Measurements from ENCODE around the gene COL15A1.

GRCh38 chr9:99013550-99013949 is 69.8 kb downstream of the COL15A1 start:
- TF ChIP-seq CTCF (IDR thresholded peaks at IDR 0.05) (no peak), POLR2A (IDR thresholded peaks at IDR 0.05) (no peak), POLR2AphosphoS5 (IDR thresholded peaks at IDR 0.05) (no peak)

Data from transverse colon (tissue), 4 donors.